Neural crest cell (in vitro differentiated cells): ENCODE data around the gene RBM18. TPM values are rescaled to one million over a fixed set of nuclear protein-coding genes. Genes with fewer than 3 reads are reported as not detected.

ENCODE experiments used
- DNase-seq: peaks from one replicate; pipeline ENCODE4 v3.0.0; 2021; ENCODE audit warnings: low read depth, mixed read lengths, low spot score
- H3K27ac Mint-ChIP-seq: one replicate; pipeline ENCODE4 v1.8.0; 2021; ENCODE audit warnings: mild to moderate bottlenecking, mixed read lengths; ENCODE audit not compliant: unreplicated experiment
- H3K27me3 Mint-ChIP-seq: 2 replicates; pipeline ENCODE4 v1.8.0; 2021; ENCODE audit warnings: low read depth, mild to moderate bottlenecking, mixed read lengths
- H3K36me3 Mint-ChIP-seq: 2 replicates; pipeline ENCODE4 v1.8.0; 2021; ENCODE audit warnings: low read depth, mild to moderate bottlenecking, mixed read lengths
- H3K4me1 Mint-ChIP-seq: 2 replicates; pipeline ENCODE4 v1.8.0; 2021; ENCODE audit warnings: mixed read lengths
- H3K4me3 Mint-ChIP-seq: one replicate; pipeline ENCODE4 v1.8.0; 2021; ENCODE audit warnings: mild to moderate bottlenecking, mixed read lengths
- H3K9me3 Mint-ChIP-seq: 2 replicates; pipeline ENCODE4 v1.8.0; 2021; ENCODE audit warnings: mixed read lengths
- CTCF ChIP-seq: fragments of 200-600 bp; sonication (generic); conservative IDR thresholded peaks from 2 replicates; pipeline ENCODE4 v1.5.0; 2021; ENCODE audit warnings: antibody characterized with exemption, mild to moderate bottlenecking
- total RNA-seq: library from RNA; stranded (reverse); gene quantifications from 2 replicates; pipeline ENCODE4 v1.2.1, GENCODE V29; 2021

The RBM18 gene
- total RNA-seq, 1 donor from 2014 or later = 17.9 TPM

- no peak for TF ChIP-seq CTCF
- Mint-ChIP-seq H3K27ac (no peak overlapping the region), H3K36me3 (no peaks in the 10 kb centered on the region), H3K9me3 (no peaks in the 10 kb centered on the region), H3K4me3 (no peak overlapping the region), H3K4me1 (no peaks in the 10 kb centered on the region), H3K27me3 (peaks cover 13% of the 10 kb centered on the region)
- no peak for DNase-seq
Measured at GRCh38 chr9:122190597-122191381, 73.9 kb downstream of the RBM18 start.

GRCh38 chr9:122188369-122188768 lies 76.3 kb downstream of the RBM18 start:
- H3K4me1 Mint-ChIP-seq = no peaks in the 10 kb centered on the region

More at GRCh38 chr9:122188369-122188768, 76.3 kb downstream of the RBM18 start:
- Mint-ChIP-seq H3K27me3 (peaks cover 6% of the 10 kb centered on the region), H3K9me3 (no peaks in the 10 kb centered on the region), H3K36me3 (no peaks in the 10 kb centered on the region), H3K27ac (no peak overlapping the region), H3K4me3 (no peak overlapping the region)
- TF ChIP-seq CTCF = no peak
- DNase-seq = no peak

Other genes starting within 250 kb of the RBM18 start
- 8.6 and 9.1 TPM in 2 replicates for gene TTLL11, start 171.5 kb downstream of the RBM18 start, total RNA-seq
- 51.4 and 53.8 TPM in 2 replicates for gene NDUFA8, start 105.1 kb downstream of the RBM18 start, total RNA-seq
- not detected in 2 replicates for gene MORN5, start 104.9 kb downstream of the RBM18 start, total RNA-seq
- gene LHX6, start 35.9 kb downstream of the RBM18 start, total RNA-seq = 0.07 TPM in 1 of 2 replicates, not detected in the other
- gene MRRF, start within 50 bp of the RBM18 start, total RNA-seq = 40.1 and 42.4 TPM in 2 replicates
- gene PTGS1, start 106.2 kb upstream of the RBM18 start, total RNA-seq = 0.16 and 0.37 TPM in 2 replicates
- gene OR1J1, start 213.1 kb upstream of the RBM18 start, total RNA-seq = not detected in 2 replicates
- not detected in 2 replicates for gene OR1J2, start 246.0 kb upstream of the RBM18 start, total RNA-seq